GM18508 (cell line): ENCODE results near the gene MAP3K3.

ENCODE experiments used
- ATAC-seq: cut with Tn5 transposase; IDR thresholded peaks from one replicate; pipeline ENCODE4 v1.9.1; 2021; ENCODE audit warnings: moderate number of reproducible peaks; ENCODE audit not compliant: insufficient read depth, unreplicated experiment

The MAP3K3 gene

DNA sequence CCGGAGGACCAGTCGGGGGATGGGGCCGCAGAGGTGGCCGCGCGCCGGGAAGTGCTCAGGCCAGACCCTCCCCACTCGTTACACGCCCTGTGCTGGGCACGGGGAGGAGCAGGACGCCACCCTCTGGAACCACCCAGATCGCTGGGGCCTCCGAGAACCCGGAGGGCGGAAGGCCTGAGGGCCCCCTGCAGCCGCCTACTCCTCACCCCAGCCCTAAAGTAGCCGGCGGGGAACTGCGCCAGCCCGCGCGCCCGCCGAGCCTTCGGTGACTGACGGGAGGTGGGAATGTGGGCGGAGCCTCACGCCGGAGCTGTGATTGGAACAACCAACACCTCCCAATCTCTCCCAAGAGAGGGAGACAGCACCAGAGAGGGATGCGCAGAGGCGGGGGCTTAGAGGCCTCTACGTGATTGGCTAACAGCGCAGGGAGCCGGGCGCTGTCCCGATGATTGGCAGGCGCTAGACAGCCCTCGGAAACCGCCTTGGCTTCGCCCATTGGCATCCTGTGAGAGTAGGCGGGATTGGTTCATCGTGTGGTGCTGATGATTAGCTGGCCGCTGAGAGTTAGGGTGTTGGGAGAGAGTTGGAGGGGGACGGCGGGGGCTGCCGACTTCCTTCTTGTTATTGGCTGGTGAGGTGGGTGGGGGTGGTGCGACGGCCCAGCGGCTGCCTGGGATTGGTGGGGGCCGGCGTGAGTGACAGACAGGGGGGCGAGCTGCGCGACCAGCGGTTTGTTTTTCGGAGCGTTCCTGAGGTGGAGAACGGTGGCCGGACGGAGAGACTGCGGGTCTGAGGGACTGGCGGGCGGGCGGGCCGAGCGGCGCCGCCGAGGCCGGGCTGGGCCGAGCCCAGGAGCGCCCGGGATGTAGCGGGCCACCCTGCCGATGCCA lies at the start of gene MAP3K3:
TSS of gene MAP3K3 (plus strand) at position 734 of the 890 bp plus-strand sequence. CDS start 343 bp downstream, outside the sequence.
- ATAC-seq, result peak; percentile 83

DNA sequence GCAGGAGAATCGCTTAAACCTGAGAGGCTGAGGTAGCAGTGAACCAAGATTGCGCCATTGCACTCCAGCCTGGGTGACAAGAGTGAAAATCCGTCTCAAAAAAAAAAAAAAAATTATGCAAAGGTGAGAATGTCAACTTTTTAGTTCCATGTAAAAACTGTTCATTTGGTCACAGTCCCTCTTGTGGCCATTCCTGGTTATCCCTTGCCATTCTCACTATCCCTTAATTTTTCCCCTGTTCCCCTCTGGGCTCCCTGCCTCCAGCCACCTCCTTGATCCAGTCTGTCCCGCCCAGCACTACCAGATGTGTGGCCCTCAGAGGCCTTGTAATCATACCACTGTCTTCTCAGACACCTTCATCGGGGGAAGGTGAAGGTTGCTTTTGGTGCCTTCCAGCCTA lies 48.6 kb upstream of the MAP3K3 start:
- ATAC-seq, result no peak

DNA sequence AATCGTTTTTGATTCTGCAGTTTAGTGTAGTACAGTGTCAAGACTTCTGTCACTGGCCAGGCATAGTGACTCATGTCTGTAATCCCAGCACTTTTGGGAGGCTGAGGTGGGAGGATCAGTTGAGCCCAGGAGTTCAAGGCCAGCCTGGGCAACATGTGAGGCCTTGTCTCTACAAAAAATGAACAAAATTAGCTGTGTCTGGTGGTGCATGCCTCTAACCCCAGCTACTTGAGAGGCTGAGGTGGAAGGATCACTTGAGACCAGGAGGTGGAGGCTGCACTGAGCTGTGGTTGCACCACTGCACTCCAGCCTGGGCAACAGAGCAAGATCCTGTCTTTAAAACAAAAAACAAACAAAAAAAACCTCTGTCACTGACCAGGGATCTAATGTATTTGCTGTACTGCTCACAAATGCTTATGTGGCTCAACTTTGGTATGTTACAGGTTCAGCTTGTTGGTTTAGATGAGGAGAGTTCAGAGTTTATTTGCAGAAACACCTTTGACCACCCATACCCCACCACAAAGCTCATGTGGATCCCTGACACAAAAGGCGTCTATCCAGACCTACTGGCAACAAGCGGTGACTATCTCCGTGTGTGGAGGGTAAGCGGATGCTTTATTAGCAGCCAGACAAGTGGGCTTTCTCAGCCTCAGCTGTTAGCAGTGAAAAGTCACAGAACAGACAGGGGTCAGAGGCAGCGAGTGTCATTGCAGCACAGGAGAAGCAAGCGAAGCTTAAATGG lies 44.0 kb upstream of the MAP3K3 start:
- no peak for ATAC-seq

DNA sequence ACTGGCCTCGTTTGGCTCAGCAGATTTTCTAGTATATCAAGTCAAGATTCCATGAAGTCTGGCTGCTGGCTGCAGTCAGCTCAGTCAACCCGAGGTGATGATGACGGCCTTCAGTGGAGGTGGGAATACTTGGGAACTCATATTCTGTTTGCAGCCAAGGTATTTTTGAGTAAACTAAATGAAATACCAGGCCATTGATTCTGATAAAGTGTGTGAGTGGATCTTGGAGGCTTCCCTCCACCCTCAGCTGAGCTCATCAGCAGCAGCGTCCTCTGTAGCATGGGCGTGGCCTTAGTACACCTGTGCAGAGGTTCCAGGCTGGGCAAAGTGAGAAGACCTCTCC lies 43.5 kb upstream of the MAP3K3 start:
- no peak for ATAC-seq

DNA sequence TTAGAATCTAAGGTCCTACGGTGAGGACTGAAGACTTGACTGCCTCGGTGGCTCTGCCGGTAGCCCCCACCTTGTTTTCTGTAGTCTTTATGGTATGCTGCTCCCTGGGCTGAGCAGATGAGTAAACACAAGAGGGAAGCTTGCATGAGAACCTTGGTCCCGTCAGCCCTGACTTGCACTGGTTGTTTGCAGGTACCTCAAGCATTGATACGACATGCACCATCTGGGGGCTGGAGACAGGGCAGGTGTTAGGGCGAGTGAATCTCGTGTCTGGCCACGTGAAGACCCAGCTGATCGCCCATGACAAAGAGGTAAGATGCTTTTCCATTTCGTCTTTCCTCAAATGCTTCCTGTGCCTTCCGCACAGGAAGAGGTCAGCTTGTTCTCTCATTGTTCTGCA lies 42.6 kb upstream of the MAP3K3 start:
- ATAC-seq, result no peak

DNA sequence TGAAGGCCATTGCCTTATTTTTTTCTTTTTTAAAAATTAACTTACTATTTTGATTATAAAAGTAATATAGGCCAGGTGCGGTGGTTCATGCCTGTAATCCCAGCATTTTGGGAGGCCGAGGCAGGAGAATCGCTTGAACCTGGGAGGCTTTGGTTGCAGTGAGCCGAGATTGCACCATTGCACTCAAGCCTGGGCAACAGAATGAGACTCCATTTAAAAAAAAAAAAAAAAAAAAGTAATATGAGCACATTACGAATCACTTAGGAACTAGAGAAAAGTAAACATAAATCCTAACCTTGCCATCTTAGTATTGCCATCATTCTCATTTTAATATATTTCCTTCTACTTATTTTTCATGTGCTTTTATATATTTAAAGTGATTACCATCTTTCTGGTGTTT lies 34.4 kb upstream of the MAP3K3 start:
- ATAC-seq, result no peak

DNA sequence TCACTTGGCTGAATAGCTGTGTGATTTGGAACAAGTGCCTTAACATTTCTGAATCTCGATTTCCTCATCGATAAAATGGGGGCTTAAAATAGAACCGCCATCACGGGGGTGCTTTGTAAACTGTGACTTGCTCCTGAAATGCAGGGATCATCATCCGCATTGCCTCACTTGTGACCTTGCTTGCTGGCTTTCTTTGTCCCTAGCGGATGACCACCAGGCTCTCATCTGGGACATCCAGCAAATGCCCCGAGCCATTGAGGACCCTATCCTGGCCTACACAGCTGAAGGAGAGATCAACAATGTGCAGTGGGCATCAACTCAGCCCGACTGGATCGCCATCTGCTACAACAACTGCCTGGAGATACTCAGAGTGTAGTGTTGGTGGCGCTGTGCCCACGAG lies 33.4 kb upstream of the MAP3K3 start:
- ATAC-seq, result no peak

DNA sequence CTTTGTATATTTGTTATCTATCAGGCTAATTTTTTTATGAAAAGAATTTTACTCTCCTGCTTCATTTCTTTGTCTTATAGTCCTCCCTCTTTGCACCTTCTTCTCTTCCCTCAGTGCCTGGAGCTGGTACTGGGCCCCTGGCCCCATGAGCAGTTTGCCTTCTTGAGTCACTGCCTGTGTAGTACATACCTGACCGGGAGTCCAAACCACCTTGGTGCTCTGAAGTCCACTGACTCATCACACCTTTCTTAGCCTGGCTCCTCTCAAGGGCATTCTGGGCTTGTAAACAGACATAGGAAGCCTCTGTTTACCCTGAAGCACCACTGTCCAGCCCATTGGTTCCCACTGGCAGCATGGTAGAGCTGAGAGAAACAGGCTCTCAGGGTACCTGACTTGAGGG lies 32.6 kb upstream of the MAP3K3 start:
- no peak for ATAC-seq

DNA sequence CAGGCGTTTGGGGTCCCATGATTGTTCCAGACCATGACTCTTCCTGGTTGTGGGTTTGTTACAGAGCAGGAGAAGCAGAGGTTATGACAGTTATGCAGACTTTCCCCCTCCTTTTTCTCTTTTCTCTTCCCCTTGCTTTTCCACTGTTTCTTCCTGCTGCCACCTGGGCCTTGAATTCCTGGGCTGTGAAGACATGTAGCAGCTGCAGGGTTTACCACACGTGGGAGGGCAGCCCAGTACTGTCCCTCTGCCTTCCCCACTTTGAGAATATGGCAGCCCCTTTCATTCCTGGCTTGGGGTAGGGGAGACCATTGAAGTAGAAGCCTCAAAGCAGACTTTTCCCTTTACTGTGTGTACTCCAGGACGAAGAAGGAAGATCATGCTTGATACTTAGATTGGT lies 29.4 kb upstream of the MAP3K3 start:
- ATAC-seq, result no peak

DNA sequence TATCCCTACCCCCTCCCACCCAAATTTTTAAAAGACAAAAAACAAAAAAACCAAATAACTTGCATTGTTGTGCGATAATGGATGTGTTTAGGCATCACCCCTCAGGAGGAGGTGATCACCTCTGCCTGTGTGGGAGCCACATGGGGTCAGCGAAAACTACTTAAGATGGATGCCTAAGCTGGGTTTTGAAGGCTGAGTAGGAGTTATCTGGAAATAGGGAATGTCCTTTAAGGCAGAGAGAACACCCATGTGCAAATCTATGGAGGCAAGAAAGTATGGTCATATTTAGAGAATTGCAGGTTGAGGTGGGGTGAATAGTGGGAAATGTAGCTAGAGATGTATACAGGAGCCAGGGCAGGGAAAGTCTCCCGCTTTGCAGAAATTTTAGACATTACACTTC lies 27.1 kb upstream of the MAP3K3 start:
- no peak for ATAC-seq

DNA sequence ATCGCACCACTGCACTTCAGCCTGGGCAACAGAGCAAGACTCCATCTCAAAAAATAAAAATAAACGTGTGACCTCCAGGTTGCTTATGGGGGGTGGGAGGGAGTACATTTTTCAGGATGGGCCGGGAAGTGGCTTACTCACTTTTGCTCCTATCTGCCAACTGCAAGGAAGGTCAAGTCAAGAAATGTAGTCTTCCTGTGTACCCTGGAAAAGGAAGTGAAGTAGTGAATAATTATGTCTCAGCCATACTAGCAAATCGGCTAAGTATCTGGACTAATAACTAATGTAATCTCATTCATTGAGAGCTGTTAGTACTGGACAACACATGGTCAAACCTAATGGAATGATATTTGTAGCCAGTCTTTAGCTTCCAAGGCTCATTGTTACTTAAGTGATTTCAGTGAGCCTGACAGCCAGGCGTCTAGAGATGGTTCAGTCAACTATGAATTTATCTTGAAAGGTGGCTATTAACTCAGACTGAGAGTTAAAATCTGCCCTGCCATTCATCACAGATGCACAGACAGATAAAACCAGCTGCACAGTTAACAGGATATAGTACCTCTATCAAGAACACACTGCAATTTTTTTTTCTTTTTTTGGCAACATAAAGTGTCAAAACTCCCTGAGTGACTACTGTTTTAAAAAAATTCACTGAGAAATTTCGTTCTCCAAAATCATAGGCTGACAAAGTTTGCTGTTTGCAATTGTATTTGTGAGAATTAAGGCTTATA lies 25.2 kb upstream of the MAP3K3 start:
- ATAC-seq, result no peak

DNA sequence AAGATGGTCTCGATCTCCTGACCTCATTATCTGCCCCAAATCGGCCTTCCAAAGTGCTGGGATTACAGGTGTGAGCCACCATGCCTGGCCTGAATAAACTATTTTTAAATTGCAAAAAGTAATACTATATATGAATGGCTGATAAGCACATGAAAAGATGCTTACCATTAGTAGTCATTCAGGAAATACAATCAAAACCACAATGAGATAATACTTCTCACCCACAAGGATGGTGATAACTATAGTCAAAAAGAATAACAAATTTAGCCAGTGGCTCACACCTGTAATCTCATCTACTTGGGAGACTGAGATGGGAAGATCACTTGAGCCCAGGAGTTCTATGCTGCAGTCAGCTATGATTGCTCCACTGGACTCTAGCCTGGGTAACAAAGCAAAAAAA lies 23.9 kb upstream of the MAP3K3 start:
- ATAC-seq, result no peak

DNA sequence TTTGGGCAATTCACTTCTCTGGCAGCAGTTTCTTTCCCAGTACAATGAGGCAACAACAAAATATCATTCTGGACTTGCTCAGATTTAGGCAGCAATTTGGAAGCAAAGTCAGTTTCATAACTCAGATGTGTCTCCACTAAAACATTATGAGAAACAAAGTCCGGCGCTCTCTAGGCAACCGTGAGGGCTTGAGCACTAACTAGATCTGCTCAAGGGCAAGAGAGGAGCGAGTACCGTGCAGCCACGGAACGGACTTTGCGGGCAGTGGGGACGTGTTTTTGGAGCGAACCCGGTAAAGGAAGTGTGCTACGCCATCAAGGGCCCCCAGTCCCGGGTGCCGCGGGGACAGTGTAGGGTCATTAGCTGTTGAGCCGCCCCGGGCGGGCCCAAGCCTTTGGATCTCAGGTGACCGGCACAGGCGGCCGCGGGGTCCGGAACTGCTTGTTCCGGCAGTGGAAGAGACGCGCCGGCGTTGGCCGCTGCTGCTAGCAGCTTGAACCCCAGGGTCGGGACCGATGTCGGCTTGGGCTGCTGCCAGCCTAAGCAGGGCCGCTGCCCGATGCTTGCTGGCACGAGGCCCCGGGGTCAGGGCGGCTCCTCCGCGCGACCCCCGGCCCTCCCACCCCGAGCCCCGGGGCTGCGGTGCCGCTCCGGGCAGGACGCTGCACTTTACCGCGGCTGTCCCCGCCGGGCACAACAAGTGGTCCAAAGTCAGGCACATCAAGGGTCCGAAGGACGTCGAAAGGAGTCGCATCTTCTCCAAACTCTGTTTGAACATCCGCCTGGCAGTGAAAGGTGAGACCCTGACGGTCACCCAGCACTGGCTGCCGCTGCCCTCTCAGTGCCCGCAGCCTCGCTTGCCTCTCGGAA lies 21.4 kb upstream of the MAP3K3 start, which contains the start of gene TACO1:
TSS of gene TACO1 (plus strand) at position 327 of the 870 bp plus-strand sequence. CDS start at position 516, 189 bp downstream.
- ATAC-seq, result no peak

DNA sequence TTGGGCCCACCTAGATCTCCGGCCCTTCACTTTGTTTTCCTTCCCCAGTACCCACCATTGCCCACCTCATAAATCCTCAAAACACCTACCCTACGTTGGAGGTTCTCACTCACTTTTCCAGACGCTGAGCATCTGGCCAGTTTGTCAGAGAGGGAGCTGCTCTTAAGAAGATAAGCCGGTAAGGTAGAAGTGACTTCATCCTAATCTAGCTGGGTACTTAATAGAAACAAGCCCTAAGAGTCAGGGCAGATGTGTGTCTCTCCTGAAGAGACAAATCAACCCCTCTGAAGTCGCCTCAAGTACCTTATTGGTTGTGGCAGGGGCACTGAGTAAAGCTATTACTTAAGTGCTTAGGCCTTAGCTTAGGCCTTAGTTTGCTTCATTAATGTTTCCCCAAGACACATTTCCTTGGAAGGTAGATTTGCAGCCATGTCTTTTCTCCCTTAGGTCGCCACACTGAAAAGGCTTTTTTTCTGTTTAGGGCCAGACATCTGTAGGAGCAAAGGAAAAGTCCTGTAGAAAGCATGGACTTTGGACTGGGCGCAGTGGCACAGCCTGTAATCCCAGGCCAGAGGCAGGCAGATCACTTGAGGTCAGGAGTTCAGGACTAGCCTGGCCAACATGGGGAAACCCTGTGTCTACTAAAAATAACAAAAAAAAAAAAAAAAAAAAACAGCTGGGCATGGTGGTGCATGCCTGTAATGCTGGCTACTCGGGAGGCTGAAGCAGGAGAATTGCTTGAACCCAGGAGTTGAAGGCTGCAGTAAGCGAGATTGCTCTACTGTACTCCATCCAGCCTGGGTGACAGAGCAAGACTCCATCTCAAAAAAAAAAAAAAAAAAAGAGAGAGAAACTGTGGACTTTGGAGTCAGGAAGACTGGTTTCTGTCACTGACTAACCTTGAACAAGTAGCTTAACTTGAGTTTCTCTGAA lies 20.5 kb upstream of the MAP3K3 start:
- ATAC-seq, result no peak

DNA sequence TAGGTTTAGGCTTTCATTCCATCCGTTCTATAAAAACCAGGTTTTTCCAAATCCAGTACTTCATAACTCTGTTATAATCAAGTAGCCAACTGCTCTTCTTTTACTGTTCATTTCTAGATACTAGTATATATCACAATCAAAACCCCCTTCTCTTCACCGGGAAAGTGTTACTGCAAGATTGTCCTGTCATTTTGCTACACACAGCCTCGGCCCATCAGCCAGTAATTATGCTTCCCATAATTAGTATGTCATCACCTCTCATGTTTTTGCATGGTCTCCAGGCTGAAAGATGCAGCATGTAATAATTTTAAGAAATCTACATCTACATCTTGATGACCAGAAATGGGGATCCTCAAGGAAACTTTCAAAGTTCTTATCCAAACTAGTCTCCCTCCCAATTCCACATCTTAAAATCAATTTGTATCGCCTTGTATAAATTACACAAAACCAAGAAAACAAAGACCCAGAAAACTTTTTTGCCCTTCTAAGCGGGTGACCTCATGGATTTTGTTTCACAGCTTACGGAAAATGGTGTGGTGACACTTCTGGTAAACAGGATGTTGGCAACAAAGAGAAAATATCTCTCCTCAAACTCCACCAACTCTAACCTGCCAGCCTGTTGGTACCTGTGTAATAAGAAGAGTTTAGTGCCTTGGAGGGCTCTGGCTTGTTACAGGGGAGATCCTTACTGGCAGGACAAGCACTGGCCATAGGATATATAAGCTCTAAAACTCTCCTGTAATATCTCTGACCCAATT lies 12.2 kb upstream of the MAP3K3 start:
- ATAC-seq, result no peak

DNA sequence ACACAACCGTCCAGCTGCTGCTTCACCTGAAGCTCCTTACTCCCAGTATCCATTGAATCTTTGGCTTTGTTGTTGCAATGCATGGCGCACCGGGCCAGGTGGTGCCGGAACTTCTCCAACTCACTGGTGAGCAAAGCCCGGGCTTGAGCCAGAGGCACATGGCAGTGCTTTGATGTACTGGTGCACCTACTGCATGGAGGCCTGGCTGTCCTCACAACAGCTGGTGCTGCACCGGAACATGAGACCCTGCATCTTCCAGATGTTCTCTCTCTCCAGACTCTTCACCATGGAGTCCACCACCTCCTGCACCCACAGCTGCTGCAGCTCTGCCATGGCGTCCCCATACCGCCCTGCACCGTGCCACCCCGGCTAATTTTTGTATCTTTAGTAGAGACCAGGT lies 11.4 kb upstream of the MAP3K3 start:
- ATAC-seq, result no peak

DNA sequence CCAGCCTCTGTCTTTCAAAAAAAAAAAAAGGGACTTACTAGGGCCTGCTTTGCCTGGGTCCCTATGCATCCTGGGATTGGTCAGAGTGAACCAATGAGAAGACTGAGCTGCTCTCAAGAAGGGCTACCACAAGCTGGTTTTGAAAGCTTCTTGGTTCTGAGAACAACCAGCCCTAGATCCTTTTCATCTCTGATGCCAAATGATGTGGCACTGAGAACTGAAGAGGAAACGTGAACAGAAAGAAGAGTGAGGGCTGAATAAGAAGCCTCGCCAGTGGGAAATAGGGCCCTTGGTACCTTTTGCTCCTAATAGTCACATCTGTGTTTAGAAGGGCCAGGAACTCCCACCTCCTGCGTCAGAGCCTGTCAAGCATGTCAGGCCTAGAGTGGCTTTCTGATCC lies 10.9 kb upstream of the MAP3K3 start:
- no peak for ATAC-seq

DNA sequence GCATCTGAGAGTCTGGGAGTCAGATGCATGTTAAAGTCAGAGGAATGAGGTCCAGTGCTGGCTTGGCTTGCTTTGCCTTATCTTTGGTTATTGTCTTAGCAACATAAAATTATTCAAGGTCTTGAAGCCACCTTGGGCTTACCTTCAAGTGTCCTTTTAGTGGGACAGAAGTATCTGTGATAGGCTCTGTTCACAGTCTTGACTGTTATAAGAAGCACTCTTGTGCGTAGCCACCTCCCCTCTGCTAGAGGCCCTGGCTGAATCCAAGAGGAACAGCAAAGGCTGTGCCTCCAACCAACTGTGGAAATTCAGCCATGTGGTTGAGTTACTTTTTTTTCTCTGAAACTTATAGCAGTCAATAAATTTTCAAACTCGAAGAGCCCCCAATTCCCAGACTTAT lies 8.6 kb upstream of the MAP3K3 start:
- ATAC-seq, result no peak
